Jurkat, Clone E6-1 (cell line): ENCODE results near the gene RTEL1.

Experiments used
- DNase-seq: peaks from one replicate; pipeline ENCODE4 v3.0.0-alpha.2; 2011; ENCODE audit warnings: low read depth, low spot score
- H3K4me3 ChIP-seq: 2 replicates; pipeline ENCODE4 v1.5.1; 2011; ENCODE audit warnings: mild to moderate bottlenecking, low read length, control low read depth, moderate library complexity

The RTEL1 gene

DNA sequence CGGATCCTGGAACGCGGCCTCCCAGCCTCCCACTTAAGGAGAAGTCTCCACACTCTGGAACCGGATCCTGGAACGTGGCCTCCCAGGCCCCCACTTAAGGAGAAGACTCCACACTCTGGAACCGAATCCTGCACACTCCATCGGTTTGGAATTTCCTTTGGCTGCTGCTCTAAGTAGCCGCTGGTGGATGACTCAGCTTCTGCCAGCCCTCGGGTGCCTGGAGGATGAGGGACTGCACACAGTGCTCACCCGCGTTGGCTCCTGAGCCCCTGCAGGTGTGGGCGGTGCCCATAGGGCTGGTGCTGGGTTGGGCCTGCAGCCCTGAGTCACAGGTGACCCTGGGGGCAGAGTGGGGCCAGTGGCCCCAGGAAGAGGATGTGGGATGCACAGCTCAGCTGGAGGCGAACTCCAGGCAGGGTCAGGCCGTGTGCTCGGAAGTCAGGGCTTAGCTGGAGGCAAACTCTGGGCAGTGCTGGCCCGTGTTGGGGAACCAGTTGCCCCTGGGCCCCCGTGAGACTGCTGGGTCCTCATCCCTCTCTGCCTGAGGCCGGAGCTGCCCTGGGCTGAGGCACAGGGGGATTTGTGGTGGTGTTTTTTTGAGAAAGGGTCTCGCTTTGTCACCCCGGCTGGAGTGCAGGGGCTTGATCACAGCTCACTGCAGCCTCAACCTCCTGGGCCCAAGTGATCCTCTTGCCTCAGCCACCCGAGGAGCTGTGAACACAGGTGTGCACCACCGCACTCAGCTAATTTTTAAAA lies 24.4 kb downstream of the RTEL1 start:
- H3K4me3 ChIP-seq, result no peak overlapping the region
- no peak for DNase-seq

DNA sequence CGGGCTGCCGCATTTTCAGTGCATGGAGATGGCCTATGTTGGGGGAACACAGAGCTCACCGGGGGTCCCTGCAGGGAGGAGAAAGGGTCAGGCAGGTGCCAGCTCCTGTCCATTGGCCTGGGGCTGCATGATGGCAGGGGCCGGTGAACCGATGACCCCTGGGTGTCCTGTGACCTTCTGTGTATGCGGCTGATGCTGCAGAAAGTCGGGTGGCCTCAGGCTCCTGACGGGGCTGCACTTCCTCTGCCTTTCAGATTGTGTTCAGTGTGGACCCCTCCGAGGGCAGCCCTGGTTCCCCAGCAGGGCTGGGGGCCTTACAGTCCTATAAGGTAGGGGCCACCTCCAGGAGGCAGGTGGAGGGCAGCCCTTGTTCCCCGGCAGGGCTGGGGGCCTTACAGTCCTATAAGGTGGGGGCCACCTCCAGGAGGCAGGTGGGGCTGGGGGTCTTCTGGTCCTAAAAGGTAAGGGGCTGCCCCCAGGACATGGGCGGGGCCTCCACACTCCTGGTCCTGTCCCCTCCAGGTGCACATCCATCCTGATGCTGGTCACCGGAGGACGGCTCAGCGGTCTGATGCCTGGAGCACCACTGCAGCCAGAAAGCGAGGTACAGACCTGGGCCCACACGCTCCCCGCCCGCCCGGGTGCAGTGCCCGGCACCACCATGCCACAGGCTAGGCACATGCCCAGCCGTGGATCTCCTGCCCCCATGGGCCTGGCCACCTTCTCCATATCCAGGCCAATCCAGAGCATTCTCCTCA lies 27.3 kb downstream of the RTEL1 start:
- DNase-seq, result no peak
- H3K4me3 ChIP-seq, result no peak overlapping the region

DNA sequence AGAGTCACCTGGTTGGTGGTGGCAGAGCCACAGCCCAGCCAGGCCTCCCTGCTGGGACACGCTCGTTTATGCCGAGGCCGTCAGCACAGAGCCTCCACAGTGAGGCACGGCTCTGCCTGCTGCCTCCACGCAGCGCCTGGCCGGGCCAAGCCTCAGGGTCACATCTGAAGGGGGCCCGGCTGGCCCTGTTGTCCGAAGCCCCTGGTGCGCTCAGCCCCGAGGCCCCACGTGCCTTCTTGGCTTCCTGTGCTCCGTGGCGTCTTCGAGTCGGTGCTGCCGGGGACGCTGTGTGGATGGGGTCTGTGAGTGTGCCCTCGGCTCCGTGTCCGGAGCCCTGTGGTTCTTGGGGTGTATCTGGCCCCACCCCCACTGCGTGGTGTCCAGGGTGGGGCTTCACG lies 28.0 kb downstream of the RTEL1 start:
- DNase-seq, result no peak
- no peak overlapping the region for H3K4me3 ChIP-seq

DNA sequence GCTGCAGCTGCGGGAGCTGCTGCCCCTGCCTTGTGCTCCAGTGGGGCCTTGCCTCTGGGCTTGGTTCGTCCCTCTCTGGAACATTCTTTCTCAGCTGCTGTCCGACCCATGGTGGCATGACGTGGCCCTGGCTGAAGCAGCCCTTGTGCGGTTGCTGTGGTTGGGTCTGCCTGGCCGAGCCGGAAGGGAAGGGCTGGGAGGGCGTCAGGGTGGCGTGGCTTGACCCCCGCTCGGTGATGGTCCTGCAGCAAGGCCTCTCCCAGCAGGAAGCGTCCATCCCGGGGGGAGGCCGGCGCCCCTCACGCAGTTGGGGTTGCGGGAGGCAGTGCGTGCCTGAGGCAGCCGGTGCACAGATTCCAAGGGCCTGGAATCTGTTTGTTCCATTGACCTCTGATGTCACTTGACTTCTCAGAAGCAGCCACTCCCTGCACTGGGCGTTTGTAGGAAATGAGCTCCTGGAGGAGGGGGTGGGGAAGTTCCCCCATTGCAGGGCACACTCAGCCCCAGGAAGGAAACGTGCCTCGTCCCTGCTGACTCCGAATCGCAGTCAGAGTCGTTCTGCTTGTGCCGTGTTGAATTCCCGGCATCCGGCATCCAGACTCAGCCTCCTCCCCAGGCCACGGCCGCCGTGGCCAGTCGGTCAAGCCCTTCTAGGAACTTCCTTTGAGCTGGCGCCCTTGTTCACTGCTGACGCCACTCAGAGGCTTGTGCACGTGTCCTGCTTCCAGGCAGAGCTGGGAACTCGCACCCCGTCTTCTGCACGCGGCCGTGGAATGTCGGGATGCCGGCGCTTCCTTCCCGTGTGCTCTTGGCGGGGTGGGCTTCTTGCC lies 28.6 kb downstream of the RTEL1 start:
- no peak overlapping the region for H3K4me3 ChIP-seq
- DNase-seq, result no peak

DNA sequence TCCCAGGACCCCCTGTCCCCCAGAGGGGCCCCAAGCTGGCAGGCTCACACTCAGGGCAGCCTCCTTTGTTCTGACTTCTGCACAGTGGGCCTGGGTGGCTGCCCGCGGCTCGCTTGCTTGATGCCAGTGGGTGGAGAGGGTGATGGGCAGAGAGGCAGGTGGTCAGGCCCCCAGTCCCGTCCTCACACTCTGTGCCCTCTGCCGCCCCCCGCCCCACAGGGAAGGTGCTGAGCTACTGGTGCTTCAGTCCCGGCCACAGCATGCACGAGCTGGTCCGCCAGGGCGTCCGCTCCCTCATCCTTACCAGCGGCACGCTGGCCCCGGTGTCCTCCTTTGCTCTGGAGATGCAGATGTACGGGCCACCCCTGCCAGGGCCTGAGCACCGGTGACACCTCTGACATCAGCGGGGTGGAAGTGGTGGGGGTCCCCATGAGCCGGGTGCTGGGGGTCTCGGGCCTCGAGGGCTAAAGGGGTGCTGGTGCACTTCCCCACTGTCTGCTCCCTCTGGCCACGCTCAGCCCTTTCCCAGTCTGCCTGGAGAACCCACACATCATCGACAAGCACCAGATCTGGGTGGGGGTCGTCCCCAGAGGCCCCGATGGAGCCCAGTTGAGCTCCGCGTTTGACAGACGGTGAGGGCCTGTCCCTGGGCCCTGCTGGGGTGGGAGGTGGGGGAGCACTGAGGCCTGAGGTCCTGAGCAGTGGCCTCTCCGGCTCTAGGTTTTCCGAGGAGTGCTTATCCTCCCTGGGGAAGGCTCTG lies 29.5 kb downstream of the RTEL1 start:
- no peak for DNase-seq

DNA sequence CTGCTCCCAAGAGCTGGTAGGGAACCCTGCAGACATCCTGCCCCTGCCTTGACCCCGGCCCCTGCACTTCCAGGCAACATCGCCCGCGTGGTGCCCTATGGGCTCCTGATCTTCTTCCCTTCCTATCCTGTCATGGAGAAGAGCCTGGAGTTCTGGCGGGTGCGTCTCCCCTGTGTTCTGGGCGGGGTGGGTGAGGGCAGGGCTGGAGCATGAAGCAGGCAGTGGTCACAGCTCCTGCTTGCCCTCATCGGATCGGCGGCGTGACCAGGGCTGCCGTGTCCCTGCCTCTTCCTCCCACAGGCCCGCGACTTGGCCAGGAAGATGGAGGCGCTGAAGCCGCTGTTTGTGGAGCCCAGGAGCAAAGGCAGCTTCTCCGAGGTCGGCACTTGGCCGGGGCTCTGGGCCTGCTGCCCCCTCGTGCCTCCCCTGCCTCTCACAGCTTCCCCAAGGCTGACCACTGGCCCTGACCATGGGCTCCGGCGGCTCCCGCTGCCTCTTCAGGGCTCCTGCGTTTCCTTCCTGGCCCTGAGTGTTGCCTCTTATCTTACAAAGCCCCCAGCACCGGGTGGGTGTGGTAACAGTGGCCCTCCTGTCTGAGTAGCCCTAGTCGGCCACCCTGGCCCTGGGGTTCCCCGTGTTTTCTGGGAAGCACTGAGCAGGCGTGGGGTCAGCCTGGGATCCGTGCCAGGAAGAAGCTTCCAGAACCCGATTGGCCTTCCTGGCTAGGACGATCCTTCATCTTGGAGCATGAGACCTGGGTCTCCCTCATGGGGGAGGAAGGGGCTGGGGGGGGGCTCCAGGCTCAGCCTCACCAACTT lies 30.3 kb downstream of the RTEL1 start:
- H3K4me3 ChIP-seq, result no peak overlapping the region
- no peak for DNase-seq

More for the DNA sequence above, 29.5 kb downstream of the RTEL1 start:
- H3K4me3 ChIP-seq, result no peak overlapping the region

DNA sequence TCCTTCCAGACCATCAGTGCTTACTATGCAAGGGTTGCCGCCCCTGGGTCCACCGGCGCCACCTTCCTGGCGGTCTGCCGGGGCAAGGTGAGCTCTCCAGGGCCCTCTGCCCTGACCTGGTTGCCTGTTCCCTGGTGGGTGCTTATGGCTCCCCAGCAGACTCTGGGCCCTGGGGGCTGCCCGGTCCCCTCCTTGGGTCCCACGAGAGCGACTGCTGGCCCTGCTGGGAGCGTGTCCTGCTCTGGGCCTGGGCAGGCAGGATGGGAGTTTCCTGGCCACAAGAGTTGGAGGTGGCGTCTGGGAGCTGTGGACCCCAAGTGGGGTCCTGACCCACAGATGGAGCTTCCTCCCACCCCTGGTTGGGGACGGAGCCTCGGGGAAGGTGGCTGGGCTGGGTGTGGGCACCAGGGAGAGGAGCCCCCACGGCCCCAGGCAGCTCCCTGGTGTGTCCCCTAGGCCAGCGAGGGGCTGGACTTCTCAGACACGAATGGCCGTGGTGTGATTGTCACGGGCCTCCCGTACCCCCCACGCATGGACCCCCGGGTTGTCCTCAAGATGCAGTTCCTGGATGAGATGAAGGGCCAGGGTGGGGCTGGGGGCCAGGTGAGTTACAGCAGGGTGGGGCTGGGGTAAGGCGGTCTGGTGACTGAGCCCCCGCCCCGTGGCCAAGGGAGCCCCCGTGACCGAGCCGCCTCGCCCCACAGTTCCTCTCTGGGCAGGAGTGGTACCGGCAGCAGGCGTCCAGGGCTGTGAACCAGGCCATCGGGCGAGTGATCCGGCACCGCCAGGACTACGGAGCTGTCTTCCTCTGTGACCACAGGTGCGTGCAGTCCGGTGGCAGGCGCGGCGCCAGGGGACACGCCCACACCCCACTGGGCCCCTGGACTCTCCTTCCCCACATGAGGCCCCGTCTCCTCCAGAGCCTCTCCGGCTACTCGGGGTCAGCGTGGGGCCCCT lies 31.2 kb downstream of the RTEL1 start:
- DNase-seq, result no peak
- no peak overlapping the region for H3K4me3 ChIP-seq

DNA sequence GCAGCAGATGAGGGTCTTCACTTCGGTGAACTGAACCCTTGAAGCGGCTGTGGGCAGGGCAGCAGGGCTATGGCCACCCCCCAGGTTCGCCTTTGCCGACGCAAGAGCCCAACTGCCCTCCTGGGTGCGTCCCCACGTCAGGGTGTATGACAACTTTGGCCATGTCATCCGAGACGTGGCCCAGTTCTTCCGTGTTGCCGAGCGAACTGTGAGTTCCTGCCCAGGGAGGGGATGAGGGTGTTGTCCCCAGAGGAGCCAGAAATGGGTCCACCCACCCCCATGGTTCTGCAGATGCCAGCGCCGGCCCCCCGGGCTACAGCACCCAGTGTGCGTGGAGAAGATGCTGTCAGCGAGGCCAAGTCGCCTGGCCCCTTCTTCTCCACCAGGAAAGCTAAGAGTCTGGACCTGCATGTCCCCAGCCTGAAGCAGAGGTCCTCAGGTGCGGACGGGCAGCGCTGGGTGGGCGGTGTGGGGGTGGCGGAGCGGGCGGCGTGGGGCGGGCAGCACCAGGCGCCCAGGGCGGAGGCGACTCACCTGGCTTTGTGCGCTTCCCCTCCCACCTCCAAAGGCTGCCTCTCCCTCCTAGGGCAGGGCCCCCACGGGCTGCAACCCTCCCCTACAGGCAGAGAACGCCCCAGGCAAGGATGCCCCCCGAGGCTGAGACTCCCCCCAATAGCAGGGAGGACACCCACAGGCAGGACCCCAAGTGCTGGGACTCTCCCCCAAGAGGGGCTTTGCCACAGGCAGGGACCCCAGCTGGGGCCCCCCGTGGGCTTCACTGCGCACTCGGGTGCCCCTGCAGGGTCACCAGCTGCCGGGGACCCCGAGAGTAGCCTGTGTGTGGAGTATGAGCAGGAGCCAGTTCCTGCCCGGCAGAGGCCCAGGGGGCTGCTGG lies 32.1 kb downstream of the RTEL1 start:
- no peak overlapping the region for H3K4me3 ChIP-seq
- DNase-seq, result no peak

DNA sequence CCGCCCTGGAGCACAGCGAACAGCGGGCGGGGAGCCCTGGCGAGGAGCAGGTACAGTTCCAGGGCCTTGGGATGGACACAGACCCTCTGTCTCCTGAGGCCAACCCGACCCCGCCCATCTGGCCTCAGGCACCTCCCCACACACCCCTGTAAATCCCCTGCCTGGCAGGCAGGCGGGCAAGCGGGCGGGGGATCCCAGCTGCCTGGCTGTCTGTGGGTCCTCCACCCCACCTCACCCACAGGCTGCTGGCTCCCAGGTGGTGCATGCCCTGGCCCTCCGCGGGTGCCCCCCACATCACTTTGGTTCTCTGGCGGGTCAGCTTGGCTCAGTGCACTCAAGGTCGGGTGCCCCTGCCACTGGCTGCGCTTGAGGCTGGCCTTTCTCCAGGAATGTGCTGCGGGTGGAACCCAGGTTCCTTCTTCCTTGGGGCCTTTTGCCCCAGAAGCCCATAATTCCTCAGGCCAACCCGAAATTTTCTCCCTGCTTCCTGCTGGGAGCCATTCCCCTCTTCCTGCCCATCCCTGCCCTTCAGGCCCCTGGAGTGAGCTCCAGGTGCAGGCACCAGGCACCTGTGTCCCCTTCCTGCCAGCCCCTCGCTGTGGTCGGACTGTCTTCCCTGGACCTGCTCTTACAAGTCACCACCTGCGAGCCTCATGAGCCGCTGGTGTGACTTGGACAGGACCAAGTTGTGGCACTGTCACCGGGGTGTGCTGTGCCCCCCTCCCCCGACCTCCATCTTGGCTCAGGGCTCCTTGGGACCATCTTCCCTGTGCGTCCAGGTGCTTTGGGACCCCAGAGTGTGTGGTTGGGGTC lies 33.0 kb downstream of the RTEL1 start:
- no peak for DNase-seq
- H3K4me3 ChIP-seq, result no peak overlapping the region

DNA sequence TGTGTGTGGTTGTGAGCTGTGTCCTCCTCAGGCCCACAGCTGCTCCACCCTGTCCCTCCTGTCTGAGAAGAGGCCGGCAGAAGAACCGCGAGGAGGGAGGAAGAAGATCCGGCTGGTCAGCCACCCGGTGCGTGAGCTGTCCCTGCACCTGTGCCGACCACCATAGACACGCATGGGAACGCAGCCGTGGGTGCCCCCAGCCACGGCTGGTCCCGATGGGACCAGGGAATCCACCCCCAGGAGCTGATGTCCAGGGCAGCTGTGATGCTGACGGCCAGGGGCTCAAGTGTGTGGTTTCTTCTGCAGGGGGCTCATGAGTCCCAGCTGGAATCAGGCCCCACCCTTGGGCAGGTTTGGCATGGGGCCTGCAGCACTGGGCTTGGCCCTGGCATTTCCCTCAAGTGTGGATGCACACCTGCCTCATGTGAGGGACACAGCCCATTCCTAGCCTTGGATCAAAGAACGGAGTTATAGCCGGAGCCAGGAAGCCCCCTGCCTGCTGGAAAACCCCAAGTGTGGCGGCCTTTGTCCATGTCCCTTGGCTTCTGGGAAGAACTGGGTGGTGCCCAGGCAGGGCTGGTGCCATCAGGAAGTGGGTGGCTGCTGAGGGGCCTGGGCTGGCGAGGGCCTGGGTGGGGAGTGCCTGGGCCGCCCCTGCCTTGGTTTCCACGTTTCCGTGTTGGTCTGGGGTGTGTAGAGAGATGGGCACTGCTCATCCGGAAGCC lies 33.8 kb downstream of the RTEL1 start:
- H3K4me3 ChIP-seq, result no peak overlapping the region

DNA sequence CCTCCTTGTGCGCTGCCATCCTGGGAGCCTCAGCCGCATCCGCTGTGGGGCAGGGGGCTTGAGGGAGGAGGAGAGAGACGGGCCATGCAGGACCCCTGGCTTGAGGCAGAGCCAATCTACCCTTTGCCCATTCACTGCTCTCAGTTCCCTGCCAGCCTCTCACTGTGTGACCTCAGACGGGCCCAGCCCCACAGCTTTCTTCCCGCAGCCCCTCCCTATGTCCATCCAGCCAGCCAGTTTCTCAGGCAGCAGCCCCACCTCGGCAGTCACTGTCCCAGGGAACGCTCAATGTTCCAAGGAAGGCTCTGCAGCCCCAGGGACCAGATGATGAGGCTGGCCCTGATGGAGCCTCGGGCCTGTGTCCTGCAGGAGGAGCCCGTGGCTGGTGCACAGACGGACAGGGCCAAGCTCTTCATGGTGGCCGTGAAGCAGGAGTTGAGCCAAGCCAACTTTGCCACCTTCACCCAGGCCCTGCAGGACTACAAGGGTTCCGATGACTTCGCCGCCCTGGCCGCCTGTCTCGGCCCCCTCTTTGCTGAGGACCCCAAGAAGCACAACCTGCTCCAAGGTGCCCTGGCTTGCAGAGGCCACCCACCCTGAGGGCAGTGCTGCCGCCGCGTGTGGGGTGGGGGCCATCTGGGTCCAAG lies 34.4 kb downstream of the RTEL1 start:
- DNase-seq, result no peak

More for the DNA sequence above, 33.8 kb downstream of the RTEL1 start:
- DNase-seq, result no peak

DNA sequence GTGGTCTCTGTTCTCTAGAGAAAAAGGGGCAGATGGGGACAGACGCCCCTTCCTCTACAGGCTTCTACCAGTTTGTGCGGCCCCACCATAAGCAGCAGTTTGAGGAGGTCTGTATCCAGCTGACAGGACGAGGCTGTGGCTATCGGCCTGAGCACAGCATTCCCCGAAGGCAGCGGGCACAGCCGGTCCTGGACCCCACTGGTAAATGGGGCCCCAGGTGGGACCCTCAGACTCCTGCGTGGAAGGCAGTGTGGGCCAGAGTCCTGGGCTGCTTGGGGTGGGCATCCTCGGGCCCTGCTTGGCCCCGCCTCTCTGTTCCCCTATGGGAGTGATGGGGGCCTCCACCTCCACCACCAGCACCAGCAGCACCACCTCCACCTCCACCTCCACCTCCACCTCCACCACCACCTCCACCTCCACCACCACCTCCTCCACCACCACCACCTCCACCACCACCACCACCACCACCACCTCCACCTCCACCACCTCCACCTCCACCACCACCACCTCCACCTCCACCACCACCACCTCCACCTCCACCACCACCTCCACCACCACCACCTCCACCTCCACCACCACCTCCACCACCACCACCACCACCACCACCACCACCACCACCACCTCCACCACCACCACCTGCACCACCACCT lies 35.1 kb downstream of the RTEL1 start:
- H3K4me3 ChIP-seq, result no peak overlapping the region
- DNase-seq, result no peak

More for the DNA sequence above, 34.4 kb downstream of the RTEL1 start:
- no peak overlapping the region for H3K4me3 ChIP-seq

DNA sequence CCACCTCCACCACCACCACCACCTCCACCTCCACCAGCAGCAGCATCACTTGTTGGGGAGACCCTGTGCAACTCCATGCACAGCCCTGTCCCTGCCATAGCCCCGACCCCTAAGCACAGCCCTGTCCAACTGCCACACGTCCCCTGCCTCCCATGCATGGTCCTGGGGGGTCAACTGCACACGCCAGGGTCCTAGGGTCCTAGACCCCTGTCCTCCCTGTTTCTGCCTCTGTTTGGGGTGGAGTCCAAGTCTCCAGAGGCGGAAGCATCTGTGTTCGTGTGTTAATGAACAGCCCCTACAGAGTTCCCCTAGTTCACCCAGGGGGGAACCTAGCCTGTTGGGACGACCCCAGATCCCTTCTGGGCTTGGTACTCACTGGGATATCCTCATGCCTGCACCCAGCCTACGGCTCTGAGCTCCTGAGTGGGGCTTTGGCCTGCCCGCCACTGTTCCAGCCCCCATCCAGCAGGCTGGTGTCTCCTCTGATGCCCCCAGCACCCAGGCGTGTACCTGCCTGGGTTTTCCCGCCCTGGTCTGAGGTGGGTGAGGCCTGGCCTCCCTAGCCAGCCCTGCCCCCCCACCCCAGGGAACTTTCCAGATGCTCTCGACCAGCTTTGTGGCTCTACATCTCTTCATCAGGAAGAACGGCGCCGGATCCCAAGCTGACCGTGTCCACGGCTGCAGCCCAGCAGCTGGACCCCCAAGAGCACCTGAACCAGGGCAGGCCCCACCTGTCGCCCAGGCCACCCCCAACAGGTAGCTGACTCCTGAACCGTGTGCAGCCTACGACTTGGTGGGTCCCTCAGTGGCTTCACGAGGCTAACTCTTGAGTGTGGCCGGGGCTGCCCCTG lies 35.8 kb downstream of the RTEL1 start:
- DNase-seq, result no peak
- no peak overlapping the region for H3K4me3 ChIP-seq
